ENCODE measurements around the gene KCNQ5.

The KCNQ5 gene

GRCh38 chr6:72748759-72749158 is 126.9 kb downstream of the KCNQ5 start:
- peak; percentile 12 to 85 for DNase-seq

GRCh38 chr6:72755752-72756151 is 133.9 kb downstream of the KCNQ5 start:
- DNase-seq = no peak

DNA sequence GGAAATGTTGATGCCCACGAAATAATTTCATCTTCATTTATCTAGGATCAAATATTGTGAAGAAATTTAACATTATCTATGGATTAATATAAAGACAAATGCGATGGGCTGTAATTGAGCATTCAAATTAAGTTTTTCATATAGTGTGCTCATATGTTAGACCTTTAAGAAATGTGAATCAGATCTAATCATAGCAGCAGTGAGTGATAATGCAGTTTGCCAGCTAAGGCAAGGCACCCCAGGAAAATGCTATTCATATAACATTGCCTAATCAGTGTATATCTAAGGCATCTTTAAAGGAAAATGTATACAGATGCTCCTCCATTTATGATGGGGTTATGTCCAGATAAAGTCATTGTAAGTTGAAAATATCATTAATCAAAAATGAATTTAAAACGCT is 135.2 kb downstream of the KCNQ5 start:
- DNase-seq = no peak

DNA sequence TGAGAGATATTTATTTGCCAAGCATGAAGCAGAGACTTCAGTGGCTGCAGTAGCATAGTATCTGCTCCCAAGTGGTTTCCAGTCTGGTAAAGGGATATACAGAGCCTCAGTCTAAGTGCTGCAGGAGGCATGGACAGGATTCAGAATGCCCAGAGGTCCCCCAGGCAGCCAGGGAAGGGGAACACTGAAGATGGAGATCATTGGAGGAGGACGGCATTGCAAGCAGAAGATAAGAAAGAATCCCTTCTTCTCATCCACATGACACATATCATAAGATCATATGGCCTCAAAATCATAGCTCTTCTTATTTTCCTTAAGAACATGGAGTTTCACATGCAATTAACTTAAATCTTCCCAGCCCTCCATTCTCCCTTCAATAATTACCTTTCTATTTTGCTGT is 136.1 kb downstream of the KCNQ5 start:
- DNase-seq = no peak

- DNase-seq = no peak
Measured at GRCh38 chr6:72758901-72759300, 137.0 kb downstream of the KCNQ5 start.

DNA sequence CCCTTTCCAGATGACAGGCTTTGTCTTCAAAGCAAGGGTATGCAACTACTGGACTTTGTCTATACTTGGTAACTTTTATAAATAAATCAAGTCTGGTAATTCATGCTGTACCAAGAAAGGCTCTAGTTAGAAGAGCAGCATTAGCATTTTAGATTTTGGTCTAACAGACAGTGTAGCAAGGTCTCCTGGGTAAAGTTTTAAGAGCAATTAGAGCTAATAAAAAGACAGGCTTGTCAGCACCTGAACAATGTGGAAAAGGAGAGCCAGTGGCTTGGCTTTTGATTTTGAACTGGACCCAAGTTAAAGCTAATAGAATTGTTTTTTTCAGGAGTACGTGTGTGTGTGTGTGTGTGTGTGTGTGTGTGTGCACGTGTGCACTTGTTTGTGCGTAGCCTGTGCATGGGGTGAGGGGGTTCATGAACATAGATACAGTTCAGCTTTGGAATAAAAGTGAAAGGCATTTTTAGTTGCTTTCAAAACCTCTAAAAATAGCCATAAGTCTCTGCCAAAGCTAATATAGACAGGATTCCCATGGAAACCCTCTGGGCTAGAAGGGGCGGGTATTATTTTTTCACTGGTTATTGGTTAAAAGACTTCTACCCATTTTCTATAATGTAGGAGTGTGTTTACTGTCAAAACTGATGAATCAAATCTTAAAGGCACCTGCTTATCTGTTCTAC is 138.4 kb downstream of the KCNQ5 start:
- peak; percentile 12 to 20 for DNase-seq

- no peak for DNase-seq
Measured at GRCh38 chr6:72761761-72762160, 139.9 kb downstream of the KCNQ5 start.

DNA sequence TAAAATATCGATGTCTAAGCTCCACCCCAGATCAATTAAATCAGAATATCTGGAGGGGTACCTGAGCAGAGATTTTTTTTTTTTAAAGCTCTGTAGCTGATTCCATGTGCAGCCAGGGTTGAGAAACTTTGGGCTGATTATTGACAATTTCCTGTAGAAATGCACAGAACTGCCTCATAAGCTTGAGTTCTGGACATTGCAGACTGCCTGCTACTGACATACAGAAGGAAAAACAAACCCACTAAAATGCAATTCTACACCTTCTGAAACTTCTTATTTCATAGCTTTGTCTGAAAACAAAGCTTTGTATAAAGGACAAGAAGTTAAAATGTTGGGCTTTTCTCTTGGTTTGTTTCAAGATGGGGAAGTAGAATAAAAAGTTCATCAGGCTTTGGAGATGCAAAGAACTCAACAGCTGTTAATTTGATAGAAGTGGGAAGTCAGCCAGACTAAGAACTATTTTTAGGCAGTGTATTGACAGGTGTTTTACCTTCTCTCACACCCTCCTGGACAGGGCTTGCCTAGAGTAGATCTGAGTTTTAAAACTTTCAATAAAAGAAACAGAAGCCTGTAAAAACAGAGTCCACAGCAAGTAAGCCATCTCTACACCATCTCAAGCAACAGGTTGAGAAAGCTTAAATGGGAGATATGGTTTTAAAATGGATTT is 147.7 kb downstream of the KCNQ5 start:
- DNase-seq = no peak

DNA sequence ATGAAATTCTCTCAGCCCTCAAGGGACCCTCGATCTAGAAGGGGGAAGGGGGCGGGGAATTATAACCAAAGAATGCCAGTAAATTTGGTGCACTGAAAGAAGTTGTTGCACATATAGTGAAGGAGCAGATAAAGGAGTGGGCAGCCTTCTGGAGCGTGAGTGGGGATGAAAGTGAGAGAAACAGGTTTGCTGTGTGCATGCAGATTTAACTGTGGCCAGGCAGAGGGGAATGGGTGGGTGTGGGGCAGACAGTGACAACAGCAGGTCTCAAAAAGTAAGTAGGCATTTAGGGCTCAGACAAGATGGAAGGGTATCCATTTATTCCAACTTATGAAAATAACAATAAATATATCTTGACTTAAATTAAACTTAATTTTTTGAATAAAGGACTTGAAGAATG is 149.1 kb downstream of the KCNQ5 start:
- DNase-seq = no peak

GRCh38 chr6:72776456-72776855 is 154.6 kb downstream of the KCNQ5 start:
- DNase-seq = peak; percentile 9 to 41

DNA sequence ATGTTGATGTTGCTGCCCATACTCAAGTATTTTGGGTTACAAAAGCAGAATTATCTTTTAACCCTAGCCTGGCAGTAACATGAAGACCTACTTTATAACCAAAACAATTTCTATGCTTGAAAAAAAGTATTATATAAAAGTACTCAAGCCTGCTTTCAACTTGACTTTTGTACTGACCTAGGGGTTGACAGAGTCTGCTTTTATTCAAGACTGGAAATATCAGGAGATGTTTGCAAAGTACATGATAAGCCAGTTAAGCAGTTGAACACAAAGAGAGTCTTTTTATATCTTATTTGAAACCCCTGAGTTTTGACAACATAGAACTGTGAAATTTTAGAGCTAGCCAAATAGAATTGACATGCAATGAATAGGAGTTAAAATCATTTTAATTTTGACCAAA is 159.8 kb downstream of the KCNQ5 start:
- DNase-seq = no peak

- DNase-seq = no peak
Measured at GRCh38 chr6:72783035-72783434, 161.2 kb downstream of the KCNQ5 start.

- no peak for DNase-seq
Measured at GRCh38 chr6:72783666-72784065, 161.8 kb downstream of the KCNQ5 start.

DNA sequence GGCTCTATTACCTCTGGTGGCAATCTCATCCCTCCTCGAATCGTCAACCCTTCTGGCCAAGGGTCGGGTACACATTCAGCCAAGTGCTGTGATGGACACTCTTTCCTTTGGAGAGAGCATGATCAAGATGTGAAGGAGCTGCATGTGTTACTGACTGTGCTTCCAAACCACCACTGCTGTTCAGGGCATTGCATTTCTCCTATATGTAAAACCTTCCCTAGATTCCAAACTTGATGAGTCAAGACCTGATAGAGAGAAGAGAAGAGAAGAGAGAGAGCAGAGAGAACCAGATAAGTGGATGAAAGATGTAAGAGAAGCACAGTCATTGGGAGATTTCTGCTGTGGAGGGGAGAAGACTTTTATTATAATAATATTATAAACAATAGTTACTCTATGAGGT is 162.2 kb downstream of the KCNQ5 start:
- DNase-seq = no peak

DNA sequence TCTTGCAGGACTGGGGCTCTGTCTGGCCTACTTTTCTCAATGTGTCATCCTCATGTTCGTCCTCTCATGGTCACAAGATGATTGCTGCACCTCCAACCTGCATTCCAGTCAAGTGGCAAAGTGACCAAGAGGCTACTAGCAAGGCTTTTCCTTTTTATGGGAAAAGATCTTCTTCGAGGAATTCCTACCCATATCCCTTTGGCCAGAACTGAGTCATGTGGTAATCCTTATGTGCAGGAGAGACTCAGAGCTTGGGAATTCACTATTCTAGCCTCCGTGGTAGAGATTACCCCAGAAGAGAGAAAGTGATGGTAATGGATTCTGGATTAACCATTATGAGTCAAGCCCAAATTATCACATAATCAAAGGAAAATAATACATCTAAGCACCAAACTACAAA is 162.7 kb downstream of the KCNQ5 start:
- DNase-seq = no peak

GRCh38 chr6:72787391-72788031 is 165.6 kb downstream of the KCNQ5 start:
- peak; percentile 42 to 83 for DNase-seq

DNA sequence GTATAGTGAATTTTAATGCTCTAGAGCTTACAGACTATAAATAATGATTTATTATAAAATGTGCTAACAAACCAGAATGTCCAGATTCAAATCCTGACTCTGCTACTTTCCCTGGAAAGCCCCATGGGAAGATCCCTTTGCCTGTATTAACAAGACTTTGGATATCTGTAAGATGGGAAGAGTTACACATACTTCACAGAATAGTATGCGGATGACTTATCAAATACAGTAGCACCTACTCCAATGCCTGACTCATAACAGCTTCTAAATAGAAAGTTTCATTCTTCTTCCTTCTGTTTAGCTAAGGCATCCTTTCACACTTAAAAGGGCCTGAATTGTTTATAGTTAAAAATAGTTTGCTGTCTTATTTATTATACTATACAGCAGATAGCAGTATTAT is 166.3 kb downstream of the KCNQ5 start:
- no peak for DNase-seq

DNA sequence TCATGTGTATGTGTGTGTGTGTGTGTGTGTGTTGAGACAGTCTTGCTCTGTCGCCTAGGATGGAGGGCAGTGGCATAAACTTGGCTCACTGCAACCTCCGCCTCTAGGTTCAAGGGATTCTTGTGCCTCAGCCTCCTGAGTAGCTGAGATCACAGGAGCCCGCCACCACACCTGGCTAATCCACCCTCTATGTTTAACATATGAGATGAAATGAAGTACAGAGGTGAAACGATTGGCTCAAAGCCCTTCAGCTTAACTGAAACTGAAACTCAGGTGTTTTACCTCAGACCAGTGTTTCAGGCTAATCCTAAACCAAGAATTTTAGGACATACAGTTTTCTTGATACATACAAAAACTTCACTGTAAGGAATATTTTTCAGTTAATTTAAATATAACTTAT is 167.3 kb downstream of the KCNQ5 start:
- DNase-seq = no peak

DNA sequence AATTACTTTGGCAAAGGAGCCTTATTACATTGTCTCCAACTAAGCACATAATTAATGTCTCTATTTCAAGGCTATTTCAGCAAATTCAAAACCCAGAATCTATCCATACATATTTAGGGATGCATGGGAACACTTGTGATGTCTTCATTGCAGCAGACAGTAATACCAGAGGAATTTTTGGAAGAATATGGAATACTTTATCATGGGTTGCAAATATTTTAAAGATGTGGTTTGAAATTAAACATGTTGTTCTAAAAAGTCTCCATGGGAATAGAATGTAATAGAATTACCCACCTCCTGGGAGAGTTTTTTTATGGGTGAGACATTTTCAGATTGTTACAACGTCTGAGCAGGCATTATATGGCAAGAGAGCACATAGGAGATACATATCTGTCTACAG is 170.8 kb downstream of the KCNQ5 start:
- no peak for DNase-seq

GRCh38 chr6:72793641-72794395 is 172.0 kb downstream of the KCNQ5 start:
- peak in 1 of 2 experiments; percentile 30 for DNase-seq

DNA sequence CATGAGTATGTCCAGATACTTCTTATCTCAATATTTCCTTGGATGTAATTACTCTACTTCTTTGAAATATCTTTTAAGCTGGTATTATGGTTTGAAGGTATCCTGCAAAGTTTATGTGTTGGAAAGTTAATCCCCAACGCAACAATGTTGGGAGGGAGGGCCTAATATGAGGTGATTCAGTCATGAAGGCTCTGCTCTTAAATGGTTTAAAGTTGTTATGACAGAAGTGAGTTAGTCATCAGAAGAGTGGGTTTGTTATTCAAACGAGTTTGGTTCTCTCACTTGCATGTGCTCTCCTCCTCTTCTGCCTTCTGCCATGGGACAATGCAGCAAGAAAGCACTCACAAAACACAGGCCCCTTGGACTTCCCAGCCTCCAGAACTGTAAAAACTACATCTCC is 176.3 kb downstream of the KCNQ5 start:
- no peak for DNase-seq

- no peak for DNase-seq
Measured at GRCh38 chr6:72809746-72810379, 188.0 kb downstream of the KCNQ5 start.
